ENCODE results near the gene SUCNR1.

SUCNR1 gene

GRCh38 chr3:151933234-151933853 lies 59.9 kb downstream of the SUCNR1 start:
- in situ Hi-C loops (cut with MboI; ENCODE audit: low sequenced_read_pairs) = no loop called here

Measured in hTERT RPE-1 (cell line).